ENCODE results near the gene TACC3.

The TACC3 gene

DNA sequence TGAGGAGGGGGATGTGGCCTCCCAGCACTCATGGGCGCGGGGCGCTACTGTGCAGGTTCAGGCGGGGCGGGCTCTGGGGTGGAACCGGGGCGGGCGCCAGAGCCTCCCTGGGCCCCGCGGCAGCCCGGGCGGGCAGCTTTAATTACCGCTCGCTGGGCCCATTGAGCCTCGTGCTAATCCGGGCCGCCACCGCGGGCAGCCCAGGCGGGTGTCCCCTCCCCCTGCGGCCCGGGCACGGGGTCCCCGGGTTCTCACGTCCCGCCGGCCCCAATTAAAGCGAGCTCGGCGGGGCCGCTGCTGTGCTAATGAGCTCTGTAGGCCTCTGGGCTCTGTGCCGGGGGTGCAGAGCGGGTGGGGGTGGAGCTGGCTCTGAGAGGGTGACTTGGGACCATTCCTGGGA is 48.9 kb downstream of the TACC3 start:
- H3K4me3 ChIP-seq (replicated peaks; ENCODE audit: low read depth, low read length), result no peak overlapping the region
- TF ChIP-seq, protein P1, sequence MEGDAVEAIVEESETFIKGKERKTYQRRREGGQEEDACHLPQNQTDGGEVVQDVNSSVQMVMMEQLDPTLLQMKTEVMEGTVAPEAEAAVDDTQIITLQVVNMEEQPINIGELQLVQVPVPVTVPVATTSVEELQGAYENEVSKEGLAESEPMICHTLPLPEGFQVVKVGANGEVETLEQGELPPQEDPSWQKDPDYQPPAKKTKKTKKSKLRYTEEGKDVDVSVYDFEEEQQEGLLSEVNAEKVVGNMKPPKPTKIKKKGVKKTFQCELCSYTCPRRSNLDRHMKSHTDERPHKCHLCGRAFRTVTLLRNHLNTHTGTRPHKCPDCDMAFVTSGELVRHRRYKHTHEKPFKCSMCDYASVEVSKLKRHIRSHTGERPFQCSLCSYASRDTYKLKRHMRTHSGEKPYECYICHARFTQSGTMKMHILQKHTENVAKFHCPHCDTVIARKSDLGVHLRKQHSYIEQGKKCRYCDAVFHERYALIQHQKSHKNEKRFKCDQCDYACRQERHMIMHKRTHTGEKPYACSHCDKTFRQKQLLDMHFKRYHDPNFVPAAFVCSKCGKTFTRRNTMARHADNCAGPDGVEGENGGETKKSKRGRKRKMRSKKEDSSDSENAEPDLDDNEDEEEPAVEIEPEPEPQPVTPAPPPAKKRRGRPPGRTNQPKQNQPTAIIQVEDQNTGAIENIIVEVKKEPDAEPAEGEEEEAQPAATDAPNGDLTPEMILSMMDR (IDR thresholded peaks at IDR 0.05; ENCODE audit: low read length, missing control alignments), result no peak
- no peak for DNase-seq (ENCODE audit: low read depth)

DNA sequence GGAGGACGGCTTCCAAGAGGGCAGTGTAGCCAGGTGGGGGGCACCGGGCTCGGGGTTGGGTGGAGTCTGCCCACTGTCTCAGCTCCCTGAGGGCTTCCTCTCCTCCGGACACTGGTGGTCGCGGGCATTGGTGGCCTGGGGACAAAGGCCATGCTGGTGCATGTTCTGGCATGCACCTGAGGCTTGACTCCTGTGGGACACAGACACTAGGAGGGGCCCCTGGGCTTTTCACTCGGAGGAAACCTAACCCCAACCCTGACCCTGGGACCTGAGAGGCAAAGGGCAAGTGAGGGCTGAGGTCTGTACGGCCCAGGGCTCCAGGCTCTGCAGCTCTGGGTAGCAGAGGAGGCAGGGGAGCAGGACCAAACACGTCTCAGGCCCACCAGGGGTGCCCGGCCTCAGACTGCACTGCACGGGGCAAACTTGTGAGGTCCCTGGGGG is 49.5 kb downstream of the TACC3 start:
- TF ChIP-seq, protein P1 (IDR thresholded peaks at IDR 0.05; ENCODE audit: low read length, missing control alignments), result no peak
- DNase-seq (ENCODE audit: low read depth), result no peak
- no peak overlapping the region for H3K4me3 ChIP-seq (replicated peaks; ENCODE audit: low read depth, low read length)

DNA sequence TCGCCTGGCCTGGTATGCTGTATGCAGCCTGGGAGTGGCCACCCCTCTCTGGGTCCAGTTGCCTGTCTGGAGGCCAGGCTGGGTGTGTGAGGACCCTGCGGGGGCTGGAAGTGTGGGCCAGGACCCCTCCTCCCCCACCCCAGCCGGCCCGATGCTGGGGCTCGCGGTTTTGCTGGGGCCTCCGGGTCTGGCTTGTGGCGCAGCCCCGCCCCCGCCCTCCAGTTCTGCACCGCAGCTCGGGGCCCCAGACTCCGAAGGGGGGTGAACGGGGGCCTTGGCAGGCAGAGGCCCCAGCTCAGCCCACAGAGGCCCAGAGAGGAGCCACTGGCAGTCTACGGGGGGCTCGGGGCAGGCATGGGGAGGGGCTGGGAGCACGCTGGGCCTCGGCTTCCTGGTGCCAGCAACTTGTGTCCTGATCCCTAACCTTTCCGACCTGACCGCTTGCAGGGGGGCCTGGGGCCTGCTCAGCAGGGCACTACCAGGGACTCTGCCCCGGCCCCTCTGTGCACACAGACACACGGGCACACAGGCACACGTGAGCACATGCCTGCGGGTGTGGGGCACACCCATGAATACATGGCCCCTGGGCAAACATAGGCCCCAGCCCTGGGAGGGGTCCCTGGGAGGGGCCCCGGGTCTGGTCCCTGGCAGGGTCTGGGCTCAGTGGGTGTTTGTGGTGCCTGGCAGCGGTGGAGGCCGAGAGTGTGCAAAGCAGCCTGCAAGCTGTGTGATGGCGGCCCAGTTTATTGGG is 50.4 kb downstream of the TACC3 start:
- TF ChIP-seq, protein P1 (IDR thresholded peaks at IDR 0.05; ENCODE audit: low read length, missing control alignments), result no peak
- no peak for DNase-seq (ENCODE audit: low read depth)
- H3K4me3 ChIP-seq (replicated peaks; ENCODE audit: low read depth, low read length), result no peak overlapping the region

GRCh38 chr4:1772853-1773538 is 51.7 kb downstream of the TACC3 start:
- DNase-seq (ENCODE audit: low read depth), result no peak
- TF ChIP-seq, protein P1 (IDR thresholded peaks at IDR 0.05; ENCODE audit: low read length, missing control alignments), result no peak
- no peak overlapping the region for H3K4me3 ChIP-seq (replicated peaks; ENCODE audit: low read depth, low read length)

DNA sequence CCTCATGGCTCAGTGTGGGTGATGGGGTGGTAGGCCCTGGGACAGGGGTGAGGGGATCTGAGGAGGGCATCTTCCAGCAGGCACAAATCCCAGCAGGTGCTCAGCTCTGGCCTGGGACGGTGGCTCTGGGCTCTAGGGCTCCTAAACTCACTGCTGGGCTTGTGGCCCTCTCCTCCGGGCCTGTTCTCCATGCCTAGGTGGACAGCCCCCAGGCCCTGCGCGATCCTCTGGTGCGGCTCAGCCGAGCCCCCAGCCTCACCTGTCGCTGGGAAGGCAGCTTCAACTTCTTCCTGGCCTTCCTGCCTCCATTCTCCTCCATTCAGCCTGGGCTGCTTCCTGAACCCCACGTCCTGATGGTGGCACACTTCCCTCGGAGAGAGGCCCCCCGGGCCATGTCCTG is 52.4 kb downstream of the TACC3 start:
- DNase-seq (ENCODE audit: low read depth), result no peak
- TF ChIP-seq, protein P1 (IDR thresholded peaks at IDR 0.05; ENCODE audit: low read length, missing control alignments), result no peak
- no peak overlapping the region for H3K4me3 ChIP-seq (replicated peaks; ENCODE audit: low read depth, low read length)

GRCh38 chr4:1775731-1776500 is 54.6 kb downstream of the TACC3 start:
- TF ChIP-seq, protein P1 (IDR thresholded peaks at IDR 0.05; ENCODE audit: low read length, missing control alignments), result no peak
- DNase-seq (ENCODE audit: low read depth), result no peak
- no peak overlapping the region for H3K4me3 ChIP-seq (replicated peaks; ENCODE audit: low read depth, low read length)
